Hematopoietic multipotent progenitor cell treated with erythropoietin and hydrocortisone succinate and interleukin-3 and kit ligand, for 4 days (in vitro differentiated cells): ENCODE results near the gene CTAG1B.
"Not testable (repeated sequence)": the region's sequence is repeated elsewhere in the genome, so short reads cannot be mapped to it uniquely, and the experiment has no call there.

ENCODE experiments used
- DNase-seq: peaks from one replicate; pipeline ENCODE4 v3.0.0-alpha.2; 2015

CTAG1B gene

GRCh38 chrX:154582994-154583393 is 36.1 kb downstream of the CTAG1B start:
- DNase-seq, result not testable (repeated sequence)

- not testable (repeated sequence) for DNase-seq
Measured at GRCh38 chrX:154575076-154575475, 44.0 kb downstream of the CTAG1B start.

GRCh38 chrX:154573061-154573460 is 46.0 kb downstream of the CTAG1B start:
- DNase-seq, result not testable (repeated sequence)

GRCh38 chrX:154570361-154570760 is 48.7 kb downstream of the CTAG1B start:
- not testable (repeated sequence) for DNase-seq
